KBM-7 (cell line): ENCODE measurements around the gene MARS2.
"Not testable (repeated sequence)": the region's sequence is repeated elsewhere in the genome, so short reads cannot be mapped to it uniquely, and the experiment has no call there.

ENCODE experiments used
- DNase-seq: peaks from one replicate; pipeline ENCODE4 v3.0.0-alpha.2; 2015
- in situ Hi-C: fragments of 300-500 bp; cut with MboI; formaldehyde crosslinking; loops from 2 replicates; pipeline ENCODE4 v1.14.3; 2020; ENCODE audit warnings: low sequenced_read_pairs, low pct_unique_long_range_greater_than_20kb, mixed read lengths

Gene MARS2

GRCh38 chr2:197704434-197705120 is 592 bp upstream of the MARS2 start:
- in situ Hi-C loops, result no loop called here
- DNase-seq, result no peak

- in situ Hi-C loops, result no loop called here
- DNase-seq, result no peak
These were observed 1.0 kb downstream of the MARS2 start for GRCh38 chr2:197705912-197706838.

GRCh38 chr2:197706839-197707207 is 1.7 kb downstream of the MARS2 start:
- in situ Hi-C loops, result no loop called here
- no peak for DNase-seq

- in situ Hi-C loops, result no loop called here
- peak; percentile 67 for DNase-seq
These were observed 2.4 kb downstream of the MARS2 start for GRCh38 chr2:197707316-197708213.

- no peak for DNase-seq
- in situ Hi-C loops, result no loop called here
These were observed 3.2 kb downstream of the MARS2 start for GRCh38 chr2:197708331-197708730.

- not testable (repeated sequence) for DNase-seq
These were observed 4.0 kb downstream of the MARS2 start for GRCh38 chr2:197709140-197709539.

GRCh38 chr2:197710424-197711042 is 5.4 kb downstream of the MARS2 start:
- no peak for DNase-seq

More at GRCh38 chr2:197709140-197709539, 4.0 kb downstream of the MARS2 start:
- in situ Hi-C loops, result not testable (repeated sequence)

GRCh38 chr2:197711578-197711977 is 6.4 kb downstream of the MARS2 start:
- DNase-seq, result no peak
- in situ Hi-C loops, result no loop called here

More at GRCh38 chr2:197710424-197711042, 5.4 kb downstream of the MARS2 start:
- in situ Hi-C loops, result no loop called here

- no peak for DNase-seq
- in situ Hi-C loops, result no loop called here
These were observed 8.1 kb downstream of the MARS2 start for GRCh38 chr2:197713271-197713670.

- in situ Hi-C loops, result no loop called here
- no peak for DNase-seq
These were observed 12.7 kb downstream of the MARS2 start for GRCh38 chr2:197717863-197718262.

GRCh38 chr2:197727011-197727410 is 21.8 kb downstream of the MARS2 start:
- DNase-seq, result no peak
- in situ Hi-C loops, result no loop called here

GRCh38 chr2:197728555-197729544 is 23.7 kb downstream of the MARS2 start:
- DNase-seq, in situ Hi-C loops: not testable (repeated sequence)

- in situ Hi-C loops, result no loop called here
- DNase-seq, result no peak
These were observed 35.0 kb downstream of the MARS2 start for GRCh38 chr2:197740200-197740599.
